ENCODE data around the gene POF1B. TPM values are rescaled to one million over a fixed set of nuclear protein-coding genes. Genes with fewer than 3 reads are reported as not detected.
A peak's percentile ranks its signal among the peaks of the same experiment; 100 is the strongest.

The POF1B gene
- total RNA-seq, 1 donor from 2014 or later = 0.18 TPM

GRCh38 chrX:85244450-85245211 lies 134.8 kb downstream of the POF1B start:
- DNase-seq (ENCODE audit: low spot score) (no peak), ATAC-seq (peak; percentile 51)
- intact Hi-C loops (cut with DNase I) = no loop called here

- DNase-seq (ENCODE audit: low spot score) (no peak), ATAC-seq (peak; percentile 55)
- intact Hi-C loops (cut with DNase I) = no loop called here
Measured at GRCh38 chrX:85243761-85244449, 135.6 kb downstream of the POF1B start, which contains the start of the genes SATL1 and ZNF711. Gene SATL1, minus strand, starts transcription at chrX:85243779. Its CDS starts 134,811 bp downstream, at chrX:85108968. Gene ZNF711, plus strand, starts transcription at chrX:85243991. Its CDS starts 3,582 bp downstream, at chrX:85247573.

DNA sequence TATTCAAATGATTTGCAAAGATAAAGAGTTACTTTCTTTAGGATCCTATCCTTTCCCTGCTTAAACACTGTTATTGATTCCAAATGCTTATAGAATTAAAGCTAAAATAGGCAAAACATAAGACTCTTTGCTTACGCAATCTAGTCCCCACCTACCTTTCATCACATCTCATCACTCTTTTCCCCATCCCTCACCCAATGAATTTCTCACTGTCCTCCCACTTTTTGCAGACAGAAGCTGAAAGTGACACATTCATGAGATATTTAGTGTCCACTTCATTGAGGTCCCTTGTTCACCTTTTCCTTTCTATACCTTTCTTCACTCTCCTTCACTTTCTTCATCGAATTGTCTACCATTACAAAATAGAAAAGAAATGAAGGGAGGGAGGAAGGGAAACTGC lies 136.3 kb downstream of the POF1B start:
- ATAC-seq = no peak
- intact Hi-C loops (cut with DNase I) = no loop called here
- no peak for DNase-seq (ENCODE audit: low spot score)

Other genes starting within 250 kb of the POF1B start
- not detected for gene SATL1, start 135.9 kb downstream of the POF1B start, total RNA-seq
- 3.6 TPM for gene ZNF711, start 135.7 kb downstream of the POF1B start, total RNA-seq

Data from sciatic nerve (tissue), 2 donors.